HG03066 (cell line): ENCODE results near the gene PHLDB1.
"Not testable (repeated sequence)": the region's sequence is repeated elsewhere in the genome, so short reads cannot be mapped to it uniquely, and the experiment has no call there.

Experiments
- ATAC-seq: cut with Tn5 transposase; IDR thresholded peaks from one replicate; pipeline ENCODE4 v1.9.1; 2021; ENCODE audit warnings: low read depth; ENCODE audit not compliant: unreplicated experiment

The PHLDB1 gene

GRCh38 chr11:118679483-118679882 lies 72.1 kb downstream of the PHLDB1 start, which contains the start of gene TREH:
TSS of gene TREH (minus strand) at chr11:118679650. CDS start at chr11:118679627, 23 bp downstream.
- no peak for ATAC-seq

- no peak for ATAC-seq
These were observed 75.0 kb downstream of the PHLDB1 start for GRCh38 chr11:118682372-118682771.

- not testable (repeated sequence) for ATAC-seq
These were observed 75.5 kb downstream of the PHLDB1 start for GRCh38 chr11:118682939-118683338.

DNA sequence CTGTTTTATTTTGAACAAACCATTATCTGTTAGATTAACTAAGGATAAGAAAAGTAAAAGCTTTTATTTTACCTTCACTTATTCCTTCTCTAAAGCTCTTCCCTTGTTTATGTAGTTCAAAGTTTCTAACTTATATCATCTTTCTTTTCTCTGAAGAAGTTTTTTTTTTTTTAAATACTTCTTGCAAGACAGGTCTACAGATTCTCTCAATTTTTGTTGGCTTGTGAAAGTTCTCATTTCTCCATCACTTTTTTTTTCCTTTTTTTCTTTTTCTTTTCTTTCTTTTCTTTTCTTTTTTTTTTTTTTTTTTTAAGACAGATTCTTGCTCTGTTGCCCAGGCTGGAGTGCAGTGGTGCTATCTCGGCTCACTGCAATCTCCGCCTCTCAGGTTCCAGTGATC lies 76.8 kb downstream of the PHLDB1 start:
- no peak for ATAC-seq

DNA sequence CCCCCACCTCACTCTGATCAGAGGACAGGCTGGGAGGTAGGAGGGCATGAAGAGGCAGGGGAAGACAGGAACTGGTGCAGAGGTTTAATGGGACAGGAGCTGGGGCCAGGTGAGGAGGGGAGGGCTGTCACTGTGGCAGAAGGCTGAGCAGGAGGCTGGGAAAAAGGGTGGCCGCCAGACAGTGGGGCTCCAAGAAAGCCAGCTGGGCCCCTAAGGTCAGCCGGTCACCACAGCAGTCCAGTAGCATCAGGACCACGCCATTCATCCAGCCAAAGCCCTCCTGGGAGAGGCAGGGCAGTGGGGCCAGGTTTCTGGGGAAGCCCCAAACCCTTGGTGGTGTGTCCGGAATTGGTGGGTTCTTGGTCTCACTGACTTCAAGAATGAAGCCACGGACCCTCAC lies 80.5 kb downstream of the PHLDB1 start:
- no peak for ATAC-seq

DNA sequence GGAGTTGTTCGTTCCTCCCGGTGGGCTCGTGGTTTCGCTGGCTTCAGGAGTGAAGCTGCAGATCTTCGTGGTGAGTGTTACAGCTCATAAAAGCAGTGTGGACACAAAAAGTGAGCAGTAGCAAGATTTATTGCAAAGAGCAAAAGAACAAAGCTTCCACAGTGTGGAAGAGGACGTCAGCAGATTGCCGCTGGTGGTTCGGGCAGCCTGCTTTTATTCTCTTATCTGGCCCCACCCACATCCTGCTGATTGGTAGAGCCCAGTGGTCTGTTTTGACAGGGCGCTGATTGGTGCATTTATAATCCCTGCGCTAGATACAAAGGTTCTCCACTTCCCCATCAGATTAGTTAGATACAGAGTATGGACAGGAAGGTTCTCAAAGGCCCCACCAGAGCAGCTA lies 80.9 kb downstream of the PHLDB1 start:
- ATAC-seq: not testable (repeated sequence)

- ATAC-seq: no peak
These were observed 81.6 kb downstream of the PHLDB1 start for GRCh38 chr11:118688851-118689502.

GRCh38 chr11:118689503-118689851 lies 82.1 kb downstream of the PHLDB1 start:
- ATAC-seq: no peak

DNA sequence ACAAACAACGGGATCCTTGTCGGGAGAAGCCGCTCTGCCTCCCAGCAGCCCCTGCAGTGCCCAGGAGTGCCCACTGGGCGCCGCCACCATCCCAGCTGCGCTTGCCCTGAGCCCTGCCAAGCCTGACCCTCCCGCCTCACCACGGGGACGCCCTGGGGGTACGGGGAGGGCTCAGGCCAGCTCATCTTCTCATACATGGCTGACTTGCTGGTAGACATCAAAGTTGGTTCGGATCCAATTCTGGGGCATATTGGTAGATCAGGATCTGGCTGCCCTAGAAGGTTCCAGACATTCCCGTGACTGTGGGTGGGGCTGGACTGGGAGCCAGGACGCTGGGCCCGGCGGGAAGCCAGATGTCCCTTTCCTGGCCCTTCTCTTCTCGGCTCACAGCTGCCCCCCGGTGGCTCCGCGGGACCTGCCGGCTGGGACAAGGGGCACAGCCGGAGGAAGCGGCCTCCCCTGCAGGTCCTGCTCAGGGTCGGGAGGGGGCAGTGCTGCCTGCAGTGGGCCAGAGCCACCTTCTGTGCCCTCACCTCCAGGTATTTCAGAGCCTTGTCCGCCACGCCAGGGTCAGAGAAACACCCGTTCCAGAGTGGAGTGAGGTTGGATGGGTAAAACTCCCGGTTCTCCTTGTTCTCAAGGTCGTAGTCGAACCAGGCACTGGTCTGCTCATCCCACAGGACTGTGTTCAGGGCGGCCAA lies 82.6 kb downstream of the PHLDB1 start:
- peak; percentile 70 for ATAC-seq

GRCh38 chr11:118690553-118691304 lies 83.3 kb downstream of the PHLDB1 start:
- ATAC-seq: no peak

- no peak for ATAC-seq
These were observed 84.8 kb downstream of the PHLDB1 start for GRCh38 chr11:118691926-118692830.

GRCh38 chr11:118694185-118694584 lies 86.8 kb downstream of the PHLDB1 start:
- no peak for ATAC-seq

DNA sequence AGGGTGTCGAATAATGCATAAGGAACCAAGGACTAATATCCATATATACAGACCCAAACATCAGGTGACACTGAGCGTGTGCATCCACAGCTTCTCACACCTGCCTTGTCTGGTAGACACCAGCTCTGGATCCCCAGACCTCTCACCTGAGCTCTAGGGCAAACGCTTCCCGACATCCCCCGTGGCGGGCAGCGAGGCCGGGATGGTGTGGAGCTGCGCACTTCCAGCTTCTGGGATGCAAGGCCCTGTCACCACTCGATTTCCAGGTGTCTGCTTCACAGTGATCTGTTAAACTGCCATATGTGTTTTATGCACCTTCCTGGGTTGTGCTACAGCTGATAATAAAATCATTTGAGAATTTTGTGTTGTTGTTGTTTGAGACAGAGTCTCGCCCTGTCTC lies 87.4 kb downstream of the PHLDB1 start:
- no peak for ATAC-seq

GRCh38 chr11:118696673-118697226 lies 89.3 kb downstream of the PHLDB1 start:
- no peak for ATAC-seq

DNA sequence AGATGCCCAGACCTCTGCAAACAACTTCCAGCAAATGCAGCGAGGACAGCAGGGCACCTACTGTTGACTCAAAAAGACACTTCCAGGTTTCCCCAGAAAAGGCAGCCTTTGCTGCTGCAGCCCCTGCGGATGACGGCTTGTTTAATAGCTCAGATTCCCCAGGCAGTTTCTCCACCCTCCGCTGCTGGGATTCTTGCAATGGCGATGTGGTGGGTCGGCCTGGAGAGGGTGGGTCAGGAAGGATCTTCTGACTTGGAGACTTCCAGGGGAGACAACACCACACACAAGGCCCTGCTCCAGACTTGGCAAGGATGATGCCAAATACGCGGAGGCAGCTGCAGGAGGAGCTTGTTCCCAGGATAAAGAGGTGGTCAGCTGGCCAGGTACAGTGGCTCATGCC lies 89.9 kb downstream of the PHLDB1 start:
- ATAC-seq: no peak

GRCh38 chr11:118699506-118700220 lies 92.2 kb downstream of the PHLDB1 start:
- no peak for ATAC-seq

GRCh38 chr11:118703563-118704106 lies 96.2 kb downstream of the PHLDB1 start:
- ATAC-seq: no peak

- no peak for ATAC-seq
These were observed 97.8 kb downstream of the PHLDB1 start for GRCh38 chr11:118705111-118705741.
